Hepatocyte (in vitro differentiated cells): ENCODE measurements around the gene MRS2. TPM values are rescaled to one million over a fixed set of nuclear protein-coding genes. Genes with fewer than 3 reads are reported as not detected.

Experiments used
- DNase-seq: peaks from one replicate; pipeline ENCODE4 v3.0.0-alpha.2; 2016; ENCODE audit warnings: low spot score
- H2AFZ ChIP-seq: fragments of 200-600 bp; sonication (generic); 2 replicates; pipeline ENCODE4 v1.6.0; 2016; ENCODE audit warnings: antibody characterized with exemption, mild to moderate bottlenecking
- H3K27ac ChIP-seq: fragments of 200-600 bp; sonication (generic); 2 replicates; pipeline ENCODE4 v1.5.1; 2016; ENCODE audit warnings: mild to moderate bottlenecking
- H3K27me3 ChIP-seq: fragments of 200-600 bp; sonication (generic); 2 replicates; pipeline ENCODE4 v1.6.1; 2016
- H3K36me3 ChIP-seq: fragments of 200-600 bp; sonication (generic); replicated peaks from 2 replicates; pipeline ENCODE4 v1.5.1; 2016; ENCODE audit warnings: low read depth; ENCODE audit not compliant: insufficient read depth
- H3K4me1 ChIP-seq: fragments of 200-600 bp; sonication (generic); 2 replicates; pipeline ENCODE4 v1.5.1; 2016; ENCODE audit warnings: mild to moderate bottlenecking, moderate library complexity; ENCODE audit not compliant: insufficient read depth
- H3K4me2 ChIP-seq: fragments of 200-600 bp; sonication (generic); 2 replicates; pipeline ENCODE4 v1.6.0; 2016
- H3K4me3 ChIP-seq: fragments of 200-600 bp; sonication (generic); 2 replicates; pipeline ENCODE4 v1.5.1; 2016; ENCODE audit warnings: mild to moderate bottlenecking
- H3K79me2 ChIP-seq: fragments of 200-600 bp; sonication (generic); 2 replicates; pipeline ENCODE4 v1.6.0; 2017; ENCODE audit warnings: mild to moderate bottlenecking
- H3K9me2 ChIP-seq: fragments of 200-600 bp; sonication (generic); replicated peaks from 2 replicates; pipeline ENCODE4 v1.6.0; 2017; ENCODE audit warnings: mild to moderate bottlenecking; ENCODE audit not compliant: insufficient read depth
- H3K9me3 ChIP-seq: fragments of 200-600 bp; sonication (generic); 2 replicates; pipeline ENCODE4 v1.5.1; 2016; ENCODE audit warnings: low read depth, mild to moderate bottlenecking
- H4K20me1 ChIP-seq: fragments of 200-600 bp; sonication (generic); 2 replicates; pipeline ENCODE4 v1.6.0; 2016; ENCODE audit warnings: mild to moderate bottlenecking; ENCODE audit not compliant: insufficient read depth, poor library complexity, severe bottlenecking
- EZH2 ChIP-seq: fragments of 200-600 bp; sonication (generic); IDR thresholded peaks from 2 replicates; pipeline ENCODE4 v1.6.1; 2016; ENCODE audit warnings: antibody characterized with exemption, mild to moderate bottlenecking, borderline replicate concordance
- EZH2phosphoT487 ChIP-seq: fragments of 200-600 bp; sonication (generic); IDR thresholded peaks from one replicate; pipeline ENCODE4 v1.6.1; 2018; ENCODE audit warnings: antibody characterized with exemption, mild to moderate bottlenecking, low read depth, moderate library complexity; ENCODE audit not compliant: unreplicated experiment, severe bottlenecking
- WGBS: methylation state at CpG from one replicate; pipeline ENCODE4 v1.1.6; 2016; ENCODE audit warnings: low lambda C conversion rate; ENCODE audit errors: missing lambda C conversion rate; 5-methylcytosine and 5-hydroxymethylcytosine counted together
- polyA plus RNA-seq: library from polyadenylated mRNA; unstranded; fragments of >200 nt; fragmentation: Nextera tagmentation; extraction: Ambion mirVana; gene quantifications from 2 replicates; pipeline ENCODE4 v1.2.1, GENCODE V29; 2016
- total RNA-seq: library from RNA; depleted of rRNA; stranded (reverse); fragments of >200 nt; gene quantifications from 2 replicates; pipeline ENCODE4 v1.2.3, GENCODE V29; 2014
- TF ChIP-seq, protein P1 (sequence below): fragments of 200-600 bp; sonication (generic); IDR thresholded peaks from 2 replicates; pipeline ENCODE4 v1.5.1; 2016; ENCODE audit warnings: antibody characterized with exemption, mild to moderate bottlenecking; ENCODE audit not compliant: poor library complexity

The MRS2 gene
- total and polyA plus RNA-seq, 2 experiments from 2014 or later = 21.9 to 34.1 TPM

DNA sequence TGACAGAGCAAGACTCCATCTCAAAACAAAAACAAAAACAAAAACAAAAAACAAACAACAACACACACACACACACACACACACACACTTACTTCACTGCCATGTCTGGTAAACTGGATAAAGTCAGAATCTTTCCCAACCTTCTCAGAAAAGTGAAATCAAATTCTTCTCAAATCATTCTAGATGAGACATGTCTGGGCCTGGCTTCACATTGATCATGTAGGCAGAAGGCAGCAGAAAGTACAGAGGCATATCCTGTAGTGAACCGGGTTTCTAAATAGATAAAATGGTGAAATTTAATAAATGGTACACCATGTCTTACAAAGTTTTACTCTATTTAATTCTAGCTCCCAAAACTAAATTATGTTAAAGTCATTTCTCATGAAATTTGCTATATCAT lies 14.9 kb upstream of the MRS2 start:
- Histone ChIP-seq H3K4me2 (no peak overlapping the region), H2AFZ (no peak overlapping the region)
- 100% methylated on average over 1 of the region's 1 CpG for WGBS

DNA sequence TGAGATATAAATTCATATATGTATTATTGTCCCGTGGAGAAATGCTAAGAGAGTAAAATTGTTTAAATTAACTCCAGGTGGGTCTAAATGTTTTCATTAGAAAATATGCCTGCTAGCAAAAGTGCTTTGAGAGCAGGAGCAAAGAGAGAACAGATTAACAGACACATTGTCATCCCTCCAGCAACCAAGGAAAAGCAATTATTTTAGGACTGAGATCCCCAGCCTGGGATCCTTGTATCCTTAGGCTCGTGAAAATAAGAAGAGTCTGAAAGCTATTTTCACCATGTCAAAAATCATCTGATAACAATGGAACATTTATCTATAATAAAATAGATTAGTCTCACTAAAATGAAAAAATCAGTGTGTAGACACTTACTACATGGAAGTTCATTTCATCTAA lies 11.5 kb upstream of the MRS2 start:
- Histone ChIP-seq H3K27ac (no peak overlapping the region), H3K4me3 (no peak overlapping the region), H2AFZ (no peak overlapping the region), H3K9me2 (no peaks in the 10 kb centered on the region), H3K79me2 (no peaks in the 10 kb centered on the region), H4K20me1 (no peaks in the 10 kb centered on the region), H3K27me3 (no peaks in the 10 kb centered on the region), H3K4me2 (no peak overlapping the region), H3K36me3 (no peaks in the 10 kb centered on the region), H3K9me3 (no peaks in the 10 kb centered on the region), H3K4me1 (no peaks in the 10 kb centered on the region)
- DNase-seq = no peak
- WGBS = 51% methylated on average over 2 of the region's 2 CpGs
- TF ChIP-seq EZH2phosphoT487 (no peak), EZH2 (no peak)
- TF ChIP-seq, protein P1, sequence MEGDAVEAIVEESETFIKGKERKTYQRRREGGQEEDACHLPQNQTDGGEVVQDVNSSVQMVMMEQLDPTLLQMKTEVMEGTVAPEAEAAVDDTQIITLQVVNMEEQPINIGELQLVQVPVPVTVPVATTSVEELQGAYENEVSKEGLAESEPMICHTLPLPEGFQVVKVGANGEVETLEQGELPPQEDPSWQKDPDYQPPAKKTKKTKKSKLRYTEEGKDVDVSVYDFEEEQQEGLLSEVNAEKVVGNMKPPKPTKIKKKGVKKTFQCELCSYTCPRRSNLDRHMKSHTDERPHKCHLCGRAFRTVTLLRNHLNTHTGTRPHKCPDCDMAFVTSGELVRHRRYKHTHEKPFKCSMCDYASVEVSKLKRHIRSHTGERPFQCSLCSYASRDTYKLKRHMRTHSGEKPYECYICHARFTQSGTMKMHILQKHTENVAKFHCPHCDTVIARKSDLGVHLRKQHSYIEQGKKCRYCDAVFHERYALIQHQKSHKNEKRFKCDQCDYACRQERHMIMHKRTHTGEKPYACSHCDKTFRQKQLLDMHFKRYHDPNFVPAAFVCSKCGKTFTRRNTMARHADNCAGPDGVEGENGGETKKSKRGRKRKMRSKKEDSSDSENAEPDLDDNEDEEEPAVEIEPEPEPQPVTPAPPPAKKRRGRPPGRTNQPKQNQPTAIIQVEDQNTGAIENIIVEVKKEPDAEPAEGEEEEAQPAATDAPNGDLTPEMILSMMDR = no peak

More for the DNA sequence above, 14.9 kb upstream of the MRS2 start:
- Histone ChIP-seq H3K79me2 (no peaks in the 10 kb centered on the region), H3K9me3 (no peaks in the 10 kb centered on the region), H3K27ac (no peak overlapping the region), H3K4me1 (no peaks in the 10 kb centered on the region), H3K9me2 (no peaks in the 10 kb centered on the region), H3K36me3 (no peaks in the 10 kb centered on the region), H4K20me1 (no peaks in the 10 kb centered on the region), H3K27me3 (no peaks in the 10 kb centered on the region), H3K4me3 (no peak overlapping the region)
- TF ChIP-seq EZH2phosphoT487 (no peak), EZH2 (no peak)
- TF ChIP-seq, protein P1 = no peak
- no peak for DNase-seq

DNA sequence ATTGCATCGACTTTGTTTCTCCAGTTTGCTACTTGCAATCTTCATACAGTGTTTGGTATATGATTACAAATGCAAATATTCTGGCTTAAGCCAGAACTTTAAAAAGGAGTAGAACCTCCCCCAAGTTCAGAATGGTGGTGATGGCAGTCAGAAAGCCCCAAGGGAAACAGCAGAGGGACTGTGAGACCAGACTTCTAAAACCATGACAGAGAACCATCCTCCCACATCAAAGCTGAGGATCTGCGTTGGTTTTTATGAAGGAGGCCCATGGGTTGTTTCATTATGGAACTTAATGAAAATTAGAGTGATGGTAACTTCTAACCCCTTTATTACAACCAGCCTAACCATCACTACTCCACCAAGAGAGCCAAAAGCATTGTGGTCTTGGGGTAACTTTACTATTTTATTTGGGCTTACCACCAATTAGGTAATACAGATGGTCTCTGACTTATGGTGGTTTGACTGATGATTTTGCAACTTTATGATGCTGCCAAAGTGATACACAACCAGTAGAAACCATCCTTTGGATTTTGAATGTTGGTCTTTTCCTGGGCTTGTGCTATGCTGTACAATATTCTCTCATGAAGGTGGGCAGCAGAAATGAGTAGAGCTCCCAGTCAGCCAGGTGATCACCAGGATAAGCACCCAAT lies 10.9 kb upstream of the MRS2 start:
- H2AFZ ChIP-seq = no peak overlapping the region
- H3K4me2 ChIP-seq = no peak overlapping the region
- no peaks in the 10 kb centered on the region for H3K9me2 ChIP-seq
- no peaks in the 10 kb centered on the region for H3K4me1 ChIP-seq
- H3K4me3 ChIP-seq = no peak overlapping the region
- H4K20me1 ChIP-seq = no peaks in the 10 kb centered on the region
- no peak overlapping the region for H3K27ac ChIP-seq
- no peaks in the 10 kb centered on the region for H3K9me3 ChIP-seq
- H3K27me3 ChIP-seq = no peaks in the 10 kb centered on the region
- no peak for DNase-seq
- no peaks in the 10 kb centered on the region for H3K79me2 ChIP-seq
- TF ChIP-seq EZH2 = no peak
- no peak for TF ChIP-seq EZH2phosphoT487
- TF ChIP-seq, protein P1 = no peak
- no peaks in the 10 kb centered on the region for H3K36me3 ChIP-seq
- WGBS = 76% methylated on average over 2 of the region's 2 CpGs
